ENCODE results near the gene FOXP4. TPM values are rescaled to one million over a fixed set of nuclear protein-coding genes. Genes with fewer than 3 reads are reported as not detected.

The FOXP4 gene
- total and polyA plus RNA-seq, 2 of the 13 experiments (the other 11 are each of a cell fraction or from before 2014, with no cell fraction given): 11.0 to 12.4 TPM

GRCh38 chr6:41591859-41592502, 45.8 kb downstream of the FOXP4 start (continued):
- no peak for TF ChIP-seq HMGXB3 (CRISPR knock-in tag; IDR thresholded peaks at IDR 0.05; ENCODE audit: borderline replicate concordance)
- TF ChIP-seq THRA (CRISPR knock-in tag; IDR thresholded peaks at IDR 0.05; ENCODE audit: borderline replicate concordance): no peak
- TF ChIP-seq ZFX (CRISPR knock-in tag; IDR thresholded peaks at IDR 0.05; ENCODE audit: low read depth): no peak
- peak; percentile 52; the same call in 1 of the 2 replicates for TF ChIP-seq NFKBIZ (CRISPR knock-in tag; IDR thresholded peaks at IDR 0.05)
- TF ChIP-seq ZNF136 (CRISPR knock-in tag; IDR thresholded peaks at IDR 0.05; ENCODE audit: low read depth): no peak
- no peak for TF ChIP-seq ZNF382 (CRISPR knock-in tag; IDR thresholded peaks at IDR 0.05; ENCODE audit: borderline replicate concordance)
- TF ChIP-seq LCORL (IDR thresholded peaks at IDR 0.05): no peak
- TF ChIP-seq LCORL (CRISPR knock-in tag; IDR thresholded peaks at IDR 0.05): no peak
- no peak for TF ChIP-seq EP300 (IDR thresholded peaks at IDR 0.05; ENCODE audit: low read depth in 2 of 2, low read length in 2 of 2)
- TF ChIP-seq EP300 (CRISPR knock-in tag; IDR thresholded peaks at IDR 0.05; ENCODE audit: borderline replicate concordance): no peak
- TF ChIP-seq HNRNPH1 (optimal IDR thresholded peaks at IDR 0.05; ENCODE audit: low read depth, low read length): peak; percentile 45
- no peak for TF ChIP-seq ATF1 (CRISPR knock-in tag; IDR thresholded peaks at IDR 0.05)
- peak; percentile 74 for TF ChIP-seq XRCC5 (optimal IDR thresholded peaks at IDR 0.05; ENCODE audit: low read length)
- TF ChIP-seq ZFP82 (CRISPR knock-in tag; IDR thresholded peaks at IDR 0.05; ENCODE audit: borderline replicate concordance): no peak
- peak; percentile 61 for TF ChIP-seq ZNF781 (CRISPR knock-in tag; IDR thresholded peaks at IDR 0.05; ENCODE audit: borderline replicate concordance, not compliant biosample characterization)
- TF ChIP-seq ZGPAT (CRISPR knock-in tag; IDR thresholded peaks at IDR 0.05): no peak
- TF ChIP-seq ZNF652 (CRISPR knock-in tag; IDR thresholded peaks at IDR 0.05; ENCODE audit: borderline replicate concordance, low read depth): no peak
- no peak for TF ChIP-seq U2AF2 (IDR thresholded peaks at IDR 0.05; ENCODE audit: low read depth, low read length)
- TF ChIP-seq ONECUT2 (CRISPR knock-in tag; IDR thresholded peaks at IDR 0.05): no peak
- TF ChIP-seq PAF1 (CRISPR knock-in tag; IDR thresholded peaks at IDR 0.05): no peak
- TF ChIP-seq ARID3A (IDR thresholded peaks at IDR 0.05; ENCODE audit: low read depth, low read length): 0 out of 2 replicates have a peak, but pooled peaks have one; percentile 11
- no peak for TF ChIP-seq MED1 (CRISPR knock-in tag; IDR thresholded peaks at IDR 0.05)
- TF ChIP-seq MEF2D (CRISPR knock-in tag; IDR thresholded peaks at IDR 0.05): 0 out of 2 replicates have a peak, but pooled peaks have one; percentile 45

Measured in HepG2 (cell line).